OCI-LY7 (cell line): ENCODE results near the gene MEMO1. TPM values are rescaled to one million over a fixed set of nuclear protein-coding genes. Genes with fewer than 3 reads are reported as not detected.
"Not testable (repeated sequence)": the region's sequence is repeated elsewhere in the genome, so short reads cannot be mapped to it uniquely, and the experiment has no call there.

ENCODE experiments used
- BruUV-seq: library from RNA; stranded (reverse); fragments of 400-500 nt; replicated peaks from 2 replicates; lab custom pipeline; 2021; lab: Mats Ljungman, UMichigan
- CTCF ChIA-PET: fragments of 300-600 bp; sonication (Branson Sonifier 250); formaldehyde crosslinking; loops from one replicate; lab custom pipeline; 2022; ENCODE audit warnings: antibody characterized with exemption; ENCODE audit not compliant: unreplicated experiment; lab: Charles Lee
- POLR2A ChIA-PET: fragments of 300-600 bp; sonication (Branson Sonifier 250); formaldehyde crosslinking; loops from one replicate; lab custom pipeline; 2022; ENCODE audit warnings: antibody characterized with exemption; lab: Charles Lee
- DNase-seq: peaks from one replicate; pipeline ENCODE4 v3.0.0-alpha.2; 2015; ENCODE audit warnings: low spot score
- H2AFZ ChIP-seq: fragments of 200-600 bp; sonication (generic), shearing (Covaris generic); 2 replicates; pipeline ENCODE4 v1.6.1; 2014; ENCODE audit warnings: mild to moderate bottlenecking, antibody characterized with exemption, low read length, moderate library complexity
- H3K27ac ChIP-seq: fragments of 200-600 bp; sonication (generic); 2 replicates; pipeline ENCODE4 v1.5.1; 2014; ENCODE audit warnings: mixed run types, low read depth, mild to moderate bottlenecking, moderate library complexity, low read length, inconsistent platforms; ENCODE audit not compliant: poor library complexity, severe bottlenecking
- H3K36me3 ChIP-seq: fragments of 200-600 bp; sonication (generic); 2 replicates; pipeline ENCODE4 v1.6.1; 2014; ENCODE audit warnings: mild to moderate bottlenecking, antibody characterized with exemption, low read length, moderate library complexity, mixed read lengths; ENCODE audit not compliant: insufficient read depth
- H3K4me1 ChIP-seq: fragments of 200-600 bp; sonication (generic); 2 replicates; pipeline ENCODE4 v1.5.1; 2014; ENCODE audit warnings: mild to moderate bottlenecking, low read length; ENCODE audit not compliant: insufficient read depth, poor library complexity, severe bottlenecking
- H3K4me2 ChIP-seq: fragments of 200-600 bp; sonication (generic); 2 replicates; pipeline ENCODE4 v1.6.1; 2014; ENCODE audit warnings: mild to moderate bottlenecking, low read length
- H3K4me3 ChIP-seq: fragments of 200-600 bp; sonication (generic); 2 replicates; pipeline ENCODE4 v1.5.1; 2014; ENCODE audit warnings: mild to moderate bottlenecking, low read depth, low read length; ENCODE audit not compliant: poor library complexity, severe bottlenecking
- H3K79me2 ChIP-seq: fragments of 200-600 bp; sonication (generic); 2 replicates; pipeline ENCODE4 v1.6.1; 2016; ENCODE audit warnings: low read depth, mild to moderate bottlenecking, low read length, moderate library complexity, mixed read lengths; ENCODE audit not compliant: insufficient read depth
- H3K9me2 ChIP-seq: fragments of 200-600 bp; sonication (generic); 2 replicates; pipeline ENCODE4 v1.6.1; 2016; ENCODE audit warnings: mild to moderate bottlenecking, low read length, mixed read lengths; ENCODE audit not compliant: insufficient read depth
- H3K9me3 ChIP-seq: fragments of 200-600 bp; sonication (generic); 2 replicates; pipeline ENCODE4 v1.6.1; 2014; ENCODE audit warnings: mild to moderate bottlenecking, mixed run types, low read length, mixed read lengths
- H4K20me1 ChIP-seq: fragments of 200-600 bp; sonication (generic); 2 replicates; pipeline ENCODE4 v1.6.1; 2014; ENCODE audit warnings: mild to moderate bottlenecking, antibody characterized with exemption, low read length, moderate library complexity, mixed read lengths; ENCODE audit not compliant: insufficient read depth
- EZH2phosphoT487 ChIP-seq: fragments of 200-600 bp; sonication (generic); IDR thresholded peaks from 2 replicates; pipeline ENCODE4 v1.6.1; 2018; ENCODE audit warnings: low read depth, borderline replicate concordance, mild to moderate bottlenecking, mixed run types, antibody characterized with exemption, low read length, moderate library complexity, mixed read lengths
- intact Hi-C: fragments of 100-400 bp; cut with micrococcal nuclease; formaldehyde crosslinking; loops from one replicate; pipeline ENCODE4 v1.10.0; 2022; ENCODE audit not compliant: unreplicated experiment
- total RNA-seq, 2 experiments: library from RNA; depleted of rRNA in 1 of 2; stranded (reverse); fragments of >200 nt in 1 of 2; shearing (Covaris generic) in 1 of 2; gene quantifications; 2 replicates each; pipeline ENCODE4 v1.2.3, GENCODE V29; 2014 to 2022
- TF ChIP-seq, protein P1 (sequence below): fragments of 200-600 bp; sonication (generic); conservative IDR thresholded peaks from 2 replicates; pipeline ENCODE4 v1.5.1; 2014; ENCODE audit warnings: mild to moderate bottlenecking, antibody characterized with exemption, low read length, moderate library complexity, mixed read lengths

Gene MEMO1
- total RNA-seq, 2 experiments from 2014 or later: 24.0 to 54.0 TPM

DNA sequence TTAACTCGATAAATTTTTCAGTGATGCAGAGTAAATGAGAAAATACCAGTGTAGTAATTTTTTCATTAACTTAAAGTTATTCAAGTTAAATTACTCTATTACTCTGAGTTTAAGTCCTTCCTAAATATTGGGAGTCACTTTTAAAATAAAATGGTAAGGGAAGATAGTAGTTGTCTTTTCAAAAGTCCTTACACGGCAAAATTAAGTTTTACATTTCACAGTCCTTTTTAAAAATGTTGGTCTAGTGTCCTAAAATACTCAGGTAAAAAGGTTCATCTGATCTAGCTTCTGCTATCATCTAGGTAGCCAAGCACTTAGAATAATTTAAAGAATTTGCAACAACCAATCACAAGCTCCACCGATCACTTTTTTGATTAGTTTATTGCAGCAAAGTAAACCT lies 146.9 kb downstream of the MEMO1 start:
- Histone ChIP-seq H3K79me2 (no peaks in the 10 kb centered on the region), H3K9me2 (no peaks in the 10 kb centered on the region), H3K4me2 (no peak overlapping the region), H2AFZ (no peak overlapping the region), H3K9me3 (no peaks in the 10 kb centered on the region), H3K4me1 (no peaks in the 10 kb centered on the region), H3K36me3 (peaks cover 4% of the 10 kb centered on the region; the same call in 1 of the 2 replicates), H3K4me3 (no peak overlapping the region), H3K27ac (no peak overlapping the region), H4K20me1 (no peaks in the 10 kb centered on the region)
- ChIA-PET POLR2A (interaction anchor here (0.6 kb wide), 2 partner anchors 171 to 236 kb away, joined by 3 read pairs; no protein-coding TSS in a partner anchor), CTCF (no interaction called here)
- intact Hi-C loops: no loop called here
- TF ChIP-seq EZH2phosphoT487: no peak
- TF ChIP-seq, protein P1, sequence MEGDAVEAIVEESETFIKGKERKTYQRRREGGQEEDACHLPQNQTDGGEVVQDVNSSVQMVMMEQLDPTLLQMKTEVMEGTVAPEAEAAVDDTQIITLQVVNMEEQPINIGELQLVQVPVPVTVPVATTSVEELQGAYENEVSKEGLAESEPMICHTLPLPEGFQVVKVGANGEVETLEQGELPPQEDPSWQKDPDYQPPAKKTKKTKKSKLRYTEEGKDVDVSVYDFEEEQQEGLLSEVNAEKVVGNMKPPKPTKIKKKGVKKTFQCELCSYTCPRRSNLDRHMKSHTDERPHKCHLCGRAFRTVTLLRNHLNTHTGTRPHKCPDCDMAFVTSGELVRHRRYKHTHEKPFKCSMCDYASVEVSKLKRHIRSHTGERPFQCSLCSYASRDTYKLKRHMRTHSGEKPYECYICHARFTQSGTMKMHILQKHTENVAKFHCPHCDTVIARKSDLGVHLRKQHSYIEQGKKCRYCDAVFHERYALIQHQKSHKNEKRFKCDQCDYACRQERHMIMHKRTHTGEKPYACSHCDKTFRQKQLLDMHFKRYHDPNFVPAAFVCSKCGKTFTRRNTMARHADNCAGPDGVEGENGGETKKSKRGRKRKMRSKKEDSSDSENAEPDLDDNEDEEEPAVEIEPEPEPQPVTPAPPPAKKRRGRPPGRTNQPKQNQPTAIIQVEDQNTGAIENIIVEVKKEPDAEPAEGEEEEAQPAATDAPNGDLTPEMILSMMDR: no peak
- DNase-seq: no peak
- no TSS peak for BruUV-seq

DNA sequence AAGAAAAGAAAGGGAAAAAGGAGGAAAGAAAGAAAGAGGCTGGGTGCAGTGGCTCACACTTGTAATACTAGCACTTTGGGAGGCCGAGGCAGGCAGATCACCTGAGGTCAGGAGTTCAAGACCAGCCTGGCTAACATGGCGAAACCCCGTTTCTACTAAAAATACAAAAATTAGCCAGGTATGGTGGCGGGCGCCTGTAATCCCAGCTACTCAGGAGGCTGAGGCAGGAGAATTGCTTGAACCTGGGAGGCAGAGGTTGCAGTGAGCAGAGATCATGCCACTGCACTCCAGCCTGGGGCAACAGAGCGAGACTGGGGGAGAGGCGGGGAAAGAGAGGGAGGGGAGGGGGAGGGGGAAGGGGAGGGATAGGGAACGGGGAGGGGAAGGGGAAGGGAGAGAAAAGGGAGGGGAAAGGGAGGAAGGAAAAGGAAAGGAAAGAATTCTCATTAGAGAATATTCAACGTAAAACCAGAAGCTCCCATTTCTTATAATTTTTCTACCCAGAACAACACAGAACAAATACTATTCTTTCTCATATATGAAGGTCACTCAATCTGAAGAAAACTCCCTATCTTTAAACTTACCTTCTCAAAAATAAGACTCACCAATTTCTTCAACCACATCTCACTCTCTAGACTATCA lies 147.7 kb downstream of the MEMO1 start:
- H3K36me3 ChIP-seq, intact Hi-C loops, H4K20me1 ChIP-seq, H3K9me3 ChIP-seq, H3K79me2 ChIP-seq, H3K4me2 ChIP-seq, H3K9me2 ChIP-seq, H3K27ac ChIP-seq, BruUV-seq, H3K4me3 ChIP-seq, DNase-seq, H2AFZ ChIP-seq, CTCF ChIA-PET, H3K4me1 ChIP-seq: not testable (repeated sequence)
- POLR2A ChIA-PET: interaction anchor here (0.6 kb wide), 2 partner anchors 172 to 237 kb away, joined by 3 read pairs; no protein-coding TSS in a partner anchor

DNA sequence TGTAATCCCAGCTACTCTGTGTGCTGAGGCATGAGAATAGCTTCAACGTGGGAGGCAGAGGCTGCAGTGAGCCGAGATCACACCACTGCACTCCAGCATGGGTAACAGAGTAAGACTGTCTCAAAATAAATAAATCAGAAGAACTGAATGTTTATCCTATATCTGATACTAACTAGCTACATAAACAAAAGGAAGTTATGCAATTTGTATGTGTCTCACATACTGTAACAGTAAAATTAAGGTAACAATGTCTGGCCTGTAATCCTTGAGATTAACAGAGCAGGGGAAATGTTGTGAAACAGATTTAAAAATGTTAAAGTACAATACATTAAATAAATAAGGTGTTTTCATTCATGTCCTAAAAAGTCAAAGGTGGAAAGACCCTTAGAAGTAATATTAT lies 150.8 kb downstream of the MEMO1 start:
- intact Hi-C loops: no loop called here
- no peak for DNase-seq
- Histone ChIP-seq H4K20me1 (no peaks in the 10 kb centered on the region), H3K9me2 (no peaks in the 10 kb centered on the region), H2AFZ (no peak overlapping the region), H3K79me2 (no peaks in the 10 kb centered on the region; the same call in 1 of the 2 replicates), H3K4me2 (no peak overlapping the region), H3K4me1 (no peaks in the 10 kb centered on the region), H3K4me3 (no peak overlapping the region), H3K36me3 (no peaks in the 10 kb centered on the region), H3K27ac (no peak overlapping the region), H3K9me3 (no peaks in the 10 kb centered on the region)
- TF ChIP-seq, protein P1: no peak
- TF ChIP-seq EZH2phosphoT487: no peak
- ChIA-PET POLR2A (interaction anchor here (0.6 kb wide), 1 partner anchor 259 kb away, joined by 3 read pairs; no protein-coding TSS in a partner anchor), CTCF (no interaction called here)
- BruUV-seq: no TSS peak
